GM19438 (cell line): Measurements from ENCODE around the gene EML6.

Experiments used
- ATAC-seq: cut with Tn5 transposase; IDR thresholded peaks from one replicate; pipeline ENCODE4 v1.9.1; 2021; ENCODE audit warnings: low read depth; ENCODE audit not compliant: unreplicated experiment

Gene EML6

DNA sequence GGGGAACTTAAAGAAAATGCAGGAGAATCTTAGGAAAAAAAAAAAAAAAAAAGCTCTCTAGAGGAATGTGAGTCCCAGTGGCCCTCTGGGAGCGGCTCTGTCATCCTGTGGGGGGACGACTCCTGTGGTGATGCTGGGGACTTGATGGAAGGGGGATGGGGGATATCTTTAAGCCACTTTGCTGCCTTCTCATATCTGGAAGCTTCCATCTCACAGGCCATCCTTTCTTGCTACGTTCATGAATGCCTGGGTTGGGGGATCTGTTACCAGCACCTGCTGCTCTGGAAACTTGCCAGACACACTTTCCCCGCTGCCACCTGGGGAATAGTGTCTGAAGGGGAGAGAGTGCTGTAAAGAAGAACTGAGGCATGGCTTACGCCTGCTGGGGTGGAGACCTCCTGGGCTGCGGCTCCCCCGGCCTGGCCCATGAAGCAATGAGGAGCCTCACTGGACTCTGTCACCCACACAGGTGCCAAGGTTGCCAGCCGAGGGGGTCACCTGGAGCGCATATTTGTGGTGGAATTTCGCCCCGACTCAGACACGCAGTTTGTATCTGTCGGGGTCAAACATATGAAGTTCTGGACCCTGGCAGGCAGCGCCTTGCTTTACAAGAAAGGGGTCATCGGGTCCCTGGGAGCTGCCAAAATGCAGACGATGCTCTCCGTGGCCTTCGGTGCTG is 234.0 kb downstream of the EML6 start:
- ATAC-seq = no peak

DNA sequence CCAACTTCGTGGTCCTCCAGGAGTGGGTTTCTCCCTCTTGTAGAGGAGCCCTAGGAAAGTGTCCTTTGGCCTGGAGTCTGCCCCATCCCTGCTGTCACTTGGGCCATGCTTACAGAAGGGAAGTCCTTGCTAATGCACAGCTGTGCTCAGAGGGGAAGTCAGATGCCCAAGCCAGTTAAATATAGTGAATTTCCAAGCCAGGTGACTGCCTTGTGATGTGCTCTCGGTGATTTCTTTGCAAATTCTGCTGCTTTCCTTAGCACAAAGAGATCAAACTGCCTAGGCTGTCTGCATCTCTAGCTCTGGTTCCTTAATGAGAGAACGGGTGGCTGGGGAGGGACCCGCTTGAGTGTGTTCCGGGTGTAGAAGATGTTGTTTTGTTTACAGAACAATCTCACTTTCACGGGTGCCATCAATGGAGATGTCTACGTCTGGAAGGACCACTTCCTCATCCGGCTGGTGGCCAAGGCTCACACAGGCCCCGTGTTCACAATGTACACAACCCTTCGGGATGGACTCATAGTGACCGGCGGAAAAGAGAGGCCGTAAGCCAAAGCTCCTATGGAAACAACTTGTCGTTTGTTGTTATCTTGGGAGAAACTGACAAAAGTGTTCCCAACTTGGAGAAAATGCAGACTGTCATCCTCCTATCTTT is 235.4 kb downstream of the EML6 start:
- ATAC-seq = no peak

DNA sequence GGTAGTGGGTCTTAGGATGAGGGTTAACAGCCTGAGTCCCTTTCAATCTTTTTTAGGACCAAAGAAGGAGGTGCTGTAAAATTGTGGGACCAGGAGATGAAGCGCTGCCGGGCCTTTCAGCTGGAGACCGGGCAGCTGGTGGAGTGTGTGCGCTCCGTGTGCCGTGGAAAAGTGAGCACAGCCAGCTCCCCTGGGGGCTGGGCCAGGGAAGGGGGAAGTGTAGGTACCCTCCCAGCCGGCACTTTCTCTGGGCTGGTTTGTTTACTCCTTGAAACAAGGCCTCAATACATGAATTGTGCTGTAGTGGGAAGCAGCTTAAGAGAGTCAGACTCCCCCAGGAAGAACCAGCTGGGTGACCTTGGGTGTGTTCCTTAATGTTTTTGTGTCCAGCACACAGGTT is 236.7 kb downstream of the EML6 start:
- no peak for ATAC-seq

DNA sequence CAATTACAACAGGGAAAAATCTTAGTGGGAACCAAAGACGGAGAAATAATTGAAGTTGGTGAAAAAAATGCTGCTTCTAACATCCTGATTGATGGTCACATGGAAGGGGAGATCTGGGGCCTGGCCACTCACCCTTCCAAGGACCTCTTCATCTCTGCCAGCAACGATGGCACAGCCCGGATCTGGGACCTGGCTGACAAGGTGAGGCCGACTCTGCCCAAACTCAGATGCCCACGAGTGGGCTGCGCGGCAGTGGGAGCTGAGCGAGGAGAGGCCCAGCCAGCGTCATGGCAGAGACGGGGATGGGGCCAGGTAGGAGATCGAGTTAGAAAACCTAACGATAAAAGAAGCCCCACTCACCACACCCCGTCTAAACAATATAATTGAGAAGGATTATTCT is 239.0 kb downstream of the EML6 start:
- ATAC-seq = no peak

DNA sequence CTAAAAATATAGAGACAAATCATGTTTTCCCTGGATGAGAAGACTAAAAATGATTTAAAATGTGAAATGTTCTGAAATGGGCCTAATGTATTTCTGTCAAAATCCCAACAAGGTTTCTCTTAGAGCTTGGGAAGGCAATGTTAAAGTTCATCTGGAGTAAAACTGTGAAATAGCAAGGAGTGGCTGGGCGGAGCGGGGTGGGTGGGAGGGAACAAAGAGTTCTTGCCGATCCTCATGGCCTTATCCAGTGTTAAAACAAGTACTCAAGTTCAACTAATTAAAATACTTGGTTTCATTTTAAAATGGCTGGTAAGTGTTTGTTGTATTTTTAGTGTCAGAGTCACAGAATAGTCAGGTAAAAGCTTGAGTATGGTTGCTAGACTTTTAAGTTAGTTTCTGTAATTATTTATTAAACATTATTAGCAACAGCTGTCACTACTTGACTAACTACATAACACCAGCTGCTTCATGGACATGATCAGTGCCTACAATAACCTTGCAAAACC is 239.5 kb downstream of the EML6 start:
- ATAC-seq = no peak

DNA sequence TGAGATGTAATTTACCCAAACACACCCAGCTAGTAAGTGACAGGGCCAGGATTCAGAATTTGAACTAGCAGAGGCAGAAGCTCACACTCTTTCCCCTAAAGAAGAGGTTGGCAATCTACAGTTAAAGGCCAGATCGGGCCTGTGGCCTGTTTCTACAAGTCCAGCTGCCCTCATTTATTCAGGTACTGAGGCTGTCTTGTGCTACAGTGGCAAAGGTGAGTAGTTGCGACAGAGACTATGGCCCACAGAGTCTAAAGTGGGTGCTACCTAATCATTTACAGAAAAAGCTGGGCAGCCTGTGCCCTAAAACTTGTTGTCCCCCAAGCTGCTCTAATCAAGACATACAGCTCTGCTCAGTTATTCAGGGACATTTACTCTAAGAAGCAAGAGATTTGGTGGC is 240.0 kb downstream of the EML6 start:
- ATAC-seq = no peak

DNA sequence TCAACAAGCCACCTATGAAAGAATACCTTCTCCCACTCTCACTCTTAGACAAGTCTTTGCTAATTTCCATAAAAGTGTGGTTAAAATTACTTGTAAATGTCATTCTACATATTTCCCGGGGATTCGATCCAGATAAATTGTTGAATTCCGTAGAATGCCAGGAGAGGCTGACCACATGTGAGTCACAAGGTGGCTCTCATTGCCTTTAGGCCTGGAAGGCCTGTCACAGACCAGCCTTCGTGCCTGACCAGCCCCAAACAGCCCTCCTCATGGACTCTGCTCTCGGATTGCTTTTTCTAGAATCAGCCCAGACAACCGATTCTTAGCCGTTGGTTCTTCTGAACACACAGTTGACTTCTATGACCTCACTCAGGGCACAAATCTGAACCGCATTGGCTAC is 240.8 kb downstream of the EML6 start:
- ATAC-seq = no peak

DNA sequence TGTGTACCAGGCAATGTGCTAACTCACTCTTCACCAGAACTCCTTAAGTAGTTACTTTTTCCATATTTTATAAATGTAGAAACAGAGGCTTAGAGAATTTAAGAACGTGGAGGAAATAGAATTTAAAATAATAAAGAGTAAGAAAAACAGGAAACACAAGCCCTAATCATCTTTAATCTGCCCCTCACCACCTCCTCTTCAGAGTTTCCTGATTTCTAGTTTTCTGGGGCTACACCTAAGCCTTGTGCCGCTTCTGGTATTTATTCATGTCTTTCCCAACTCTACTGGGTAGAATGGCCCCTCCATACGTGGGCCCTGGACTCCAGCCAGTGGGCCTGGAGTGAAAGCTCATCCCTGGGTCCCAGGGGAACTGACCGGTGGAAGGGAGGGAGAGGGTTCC is 241.4 kb downstream of the EML6 start:
- no peak for ATAC-seq

DNA sequence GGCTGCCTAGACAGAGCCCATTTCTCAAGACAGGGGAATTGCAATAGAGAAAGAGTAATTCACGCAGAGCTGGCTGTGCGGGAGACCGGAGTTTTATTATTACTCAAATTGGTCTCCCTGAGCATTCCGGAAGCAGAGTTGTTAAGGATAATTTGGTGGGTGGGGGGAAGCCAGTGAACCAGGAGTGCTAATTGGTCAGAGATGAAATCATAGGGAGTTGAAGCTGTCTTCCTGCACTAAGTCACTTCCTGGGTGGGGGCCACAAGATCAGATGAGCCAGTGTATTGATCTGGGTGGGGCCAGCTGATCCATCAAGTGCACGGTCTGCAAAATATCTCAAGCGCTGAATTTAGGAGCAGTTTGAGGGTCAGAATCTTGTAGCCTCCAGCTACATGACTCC is 242.0 kb downstream of the EML6 start:
- no peak for ATAC-seq

DNA sequence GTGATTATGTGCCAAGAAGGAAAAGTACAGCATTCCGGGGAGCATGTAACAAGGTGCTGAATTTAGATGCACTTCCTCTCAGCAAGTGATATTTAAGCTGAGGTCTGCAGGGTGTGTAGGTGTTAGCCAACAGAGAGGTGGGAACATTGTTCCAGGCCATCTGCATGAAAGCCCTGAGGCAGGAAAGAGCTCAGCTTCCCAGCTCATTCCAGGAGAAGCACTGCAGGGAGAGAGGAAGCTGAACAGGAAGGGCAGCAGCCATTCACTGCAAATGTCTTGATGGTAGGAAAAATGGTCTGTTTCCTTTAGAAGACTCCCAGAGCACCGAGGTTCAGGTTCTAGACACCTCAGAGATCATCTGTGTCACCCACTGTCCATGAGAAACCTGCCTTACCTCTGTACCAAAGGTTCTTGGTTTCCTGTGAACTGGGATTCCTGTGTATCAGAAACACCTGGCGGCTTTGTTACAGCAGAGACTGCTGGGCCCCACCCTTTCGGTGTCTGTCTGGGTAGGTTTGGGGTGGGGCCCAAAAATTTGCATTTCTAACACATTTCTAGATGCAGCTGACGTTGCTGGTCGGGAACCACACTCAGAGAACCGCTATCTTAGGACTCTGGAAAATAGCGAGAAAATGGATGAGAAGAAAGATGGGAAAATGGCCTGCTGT is 242.8 kb downstream of the EML6 start:
- no peak for ATAC-seq

DNA sequence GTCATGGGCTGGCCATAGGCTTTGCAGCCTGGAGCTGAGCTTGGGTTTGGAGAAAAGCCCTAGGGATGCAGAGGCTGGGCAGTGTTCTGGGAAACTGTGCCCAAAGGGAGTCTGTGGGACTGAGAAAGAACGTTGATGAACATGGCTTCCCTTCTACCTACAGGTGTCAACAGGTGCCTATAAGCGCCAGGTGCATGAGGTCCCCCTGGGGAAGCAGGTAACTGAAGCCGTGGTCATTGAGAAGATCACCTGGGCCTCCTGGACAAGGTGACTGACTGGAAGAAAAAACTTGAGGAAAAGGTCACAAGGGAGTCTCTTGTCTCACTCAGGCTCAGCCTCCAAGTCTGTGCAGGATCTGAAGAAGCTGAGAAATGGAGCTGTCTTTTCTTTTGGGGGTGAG is 243.4 kb downstream of the EML6 start:
- no peak for ATAC-seq

DNA sequence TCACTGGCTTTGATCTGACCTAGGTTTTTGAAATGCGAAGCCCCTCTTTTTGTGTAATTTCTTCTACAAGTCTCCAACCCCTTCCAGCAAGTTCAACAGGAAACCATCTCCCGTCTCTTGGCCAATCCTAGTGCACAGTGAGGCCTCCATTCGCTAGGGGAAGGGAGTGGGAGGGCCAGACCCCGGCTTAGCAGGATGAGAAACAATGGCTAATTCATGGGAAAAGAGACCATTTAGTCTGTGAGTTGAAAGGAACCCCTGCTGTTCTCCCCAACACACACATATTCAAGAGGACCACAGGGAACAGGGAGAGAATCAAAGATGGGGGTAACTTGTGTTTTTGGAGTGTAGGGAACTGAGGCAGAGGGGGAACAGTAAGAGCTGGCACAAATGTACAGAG is 243.8 kb downstream of the EML6 start:
- no peak for ATAC-seq

DNA sequence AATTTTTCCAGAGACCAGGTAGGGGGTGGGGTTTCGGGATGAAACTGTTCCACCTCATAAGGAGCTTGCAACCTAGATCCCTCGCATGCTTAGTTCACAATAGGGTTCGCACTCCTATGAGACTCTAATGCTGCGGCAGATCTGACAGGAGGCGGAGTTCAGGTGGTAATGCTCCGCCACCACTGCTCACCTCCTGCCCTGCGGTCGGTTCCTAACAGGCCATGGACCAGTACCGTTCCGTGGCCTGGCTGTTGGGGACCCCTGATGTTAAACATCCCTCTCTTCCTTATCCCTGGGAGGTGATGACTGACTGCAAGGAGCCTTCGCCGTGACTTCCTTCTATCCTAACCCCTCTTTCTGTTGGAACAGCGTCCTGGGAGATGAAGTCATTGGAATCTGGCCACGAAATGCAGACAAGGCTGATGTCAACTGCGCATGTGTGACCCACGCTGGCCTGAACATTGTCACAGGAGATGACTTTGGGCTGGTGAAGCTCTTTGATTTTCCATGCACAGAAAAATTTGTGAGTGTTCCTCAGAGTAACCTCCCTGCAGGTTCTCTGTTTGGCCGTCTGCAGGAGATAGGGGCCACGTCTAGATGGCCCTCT is 244.4 kb downstream of the EML6 start:
- no peak for ATAC-seq

DNA sequence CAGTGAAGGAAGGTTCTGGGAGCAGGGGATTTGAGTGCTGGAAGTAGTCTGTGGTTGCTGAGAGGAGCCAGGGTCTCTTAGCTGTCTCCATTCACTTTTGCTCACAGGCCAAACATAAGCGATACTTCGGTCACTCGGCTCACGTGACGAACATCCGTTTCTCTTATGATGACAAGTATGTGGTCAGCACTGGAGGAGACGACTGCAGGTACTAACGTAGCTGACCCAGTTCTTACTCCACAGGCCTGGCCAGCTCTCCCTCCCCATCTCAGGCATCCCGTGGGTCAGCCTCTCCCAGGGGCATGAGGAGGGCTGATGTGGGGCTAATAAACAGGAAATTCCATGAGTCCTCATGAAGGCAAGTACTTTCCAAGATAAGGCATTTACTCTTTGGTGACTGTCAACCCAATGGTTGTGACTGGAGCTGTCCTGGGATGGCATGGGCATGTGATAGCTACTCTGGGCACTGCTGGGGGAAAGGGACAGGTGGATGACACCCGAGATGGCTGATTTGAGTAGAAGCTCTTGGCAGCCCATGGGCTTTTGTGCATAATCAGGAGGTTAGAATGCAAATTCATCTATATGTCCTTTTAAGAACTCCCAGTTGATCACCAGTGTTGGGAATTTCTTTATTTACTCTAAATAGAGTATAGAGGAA is 245.2 kb downstream of the EML6 start:
- no peak for ATAC-seq

DNA sequence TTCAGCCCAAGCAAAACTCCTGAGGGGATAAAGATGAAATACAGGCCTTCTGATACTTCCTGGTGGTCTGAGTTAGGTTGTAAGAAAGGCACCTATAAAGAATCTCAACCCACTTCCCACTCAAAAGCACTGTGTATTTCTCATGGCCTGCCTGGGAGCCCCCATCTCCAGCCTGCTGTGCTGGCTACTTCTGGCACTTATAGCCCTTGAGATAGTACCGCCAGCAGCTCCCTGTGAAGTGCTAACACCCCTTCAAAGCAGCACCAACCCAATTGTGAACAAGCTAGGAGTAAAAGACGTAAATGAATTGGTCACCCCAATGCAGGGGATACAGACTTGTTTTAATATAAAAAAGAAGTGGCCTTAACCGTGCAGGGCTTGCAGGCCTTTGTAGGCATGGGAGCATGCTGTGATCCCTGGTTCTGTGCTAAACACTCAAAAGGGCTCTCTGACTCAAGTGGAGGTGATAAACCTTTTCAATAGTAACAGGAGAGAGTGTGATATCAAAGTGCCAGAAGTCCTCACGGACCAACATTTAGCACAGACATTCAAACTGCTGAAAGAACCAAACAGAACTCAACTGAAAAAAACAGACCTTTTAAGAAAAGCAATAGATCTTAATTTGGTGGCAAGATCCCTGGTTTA is 246.0 kb downstream of the EML6 start:
- no peak for ATAC-seq

DNA sequence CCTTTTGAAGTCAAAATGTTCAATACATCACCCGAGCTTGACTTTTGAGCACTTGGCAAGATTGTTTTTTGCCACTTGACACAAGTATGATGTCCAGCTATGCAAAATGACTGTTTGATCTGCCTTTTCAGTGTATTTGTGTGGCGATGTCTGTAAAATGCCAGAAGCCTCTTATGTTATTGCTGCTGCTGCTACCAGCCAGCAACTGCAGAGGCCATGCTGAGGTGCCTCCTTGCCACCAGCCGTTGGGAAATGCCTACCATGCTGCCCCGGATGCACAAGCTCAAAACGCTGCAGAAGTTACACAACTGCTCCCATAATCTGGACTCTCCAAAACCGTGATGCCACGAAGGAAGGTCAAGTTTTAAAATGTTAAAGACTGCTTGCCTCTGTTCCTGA is 246.5 kb downstream of the EML6 start:
- no peak for ATAC-seq

DNA sequence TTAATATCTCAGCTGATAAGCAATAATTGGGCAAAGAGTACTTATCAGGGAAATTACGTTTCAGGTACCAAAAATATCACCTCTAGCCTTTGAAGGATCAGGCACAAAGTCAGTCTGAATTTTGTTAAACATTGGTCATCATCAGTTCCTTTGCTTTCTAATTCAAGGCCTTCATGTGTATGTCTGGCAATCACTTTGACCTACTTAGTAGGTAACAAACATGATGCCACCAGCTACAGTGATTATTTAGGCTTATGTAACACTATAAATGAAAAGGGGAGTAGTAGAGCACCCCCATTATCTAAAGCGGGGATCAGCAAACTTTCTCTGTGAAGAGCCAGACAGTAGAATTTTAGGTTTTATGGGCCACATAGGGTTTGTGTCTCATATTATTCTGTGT is 251.7 kb downstream of the EML6 start:
- ATAC-seq = no peak

DNA sequence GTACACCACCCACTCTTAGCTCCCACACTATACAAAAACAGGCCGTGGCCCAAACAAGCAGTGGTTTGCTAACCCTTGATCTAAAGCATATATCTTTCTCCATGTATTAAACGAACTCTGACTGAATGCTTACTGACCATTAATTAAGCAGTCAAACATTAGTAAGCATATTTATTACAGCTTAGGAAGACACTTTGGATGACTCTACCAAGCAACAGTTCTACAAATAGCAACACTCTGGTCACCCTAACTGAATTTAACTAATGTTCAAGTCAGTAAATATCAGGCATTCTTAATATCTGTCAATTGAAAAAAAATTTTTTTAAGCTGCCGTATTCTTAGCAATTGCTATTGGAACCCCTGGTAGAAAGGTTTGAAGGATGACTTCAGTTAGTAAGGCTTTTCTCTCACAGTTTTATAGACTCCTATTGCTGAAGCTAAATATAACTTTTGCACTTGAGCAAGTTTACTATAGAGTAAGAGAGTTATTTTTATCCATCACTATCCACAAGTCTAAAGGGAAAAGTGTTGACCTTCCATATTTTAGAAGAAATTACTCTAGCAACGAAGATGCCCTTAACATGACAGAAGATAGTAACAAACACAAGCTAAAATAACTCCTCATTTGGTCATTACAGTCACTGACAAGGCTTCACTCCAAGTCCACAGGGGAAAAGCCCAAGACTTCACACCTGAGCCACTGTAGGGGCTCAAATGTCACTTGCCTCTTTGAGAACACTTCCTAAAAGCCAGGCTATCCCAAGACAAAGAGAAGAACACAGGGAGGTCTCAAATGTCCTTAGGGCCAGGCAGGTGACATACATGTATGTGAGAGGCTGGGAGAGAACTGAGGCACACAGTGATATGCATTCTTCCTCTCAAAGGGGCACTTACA is 252.4 kb downstream of the EML6 start:
- ATAC-seq = no peak

DNA sequence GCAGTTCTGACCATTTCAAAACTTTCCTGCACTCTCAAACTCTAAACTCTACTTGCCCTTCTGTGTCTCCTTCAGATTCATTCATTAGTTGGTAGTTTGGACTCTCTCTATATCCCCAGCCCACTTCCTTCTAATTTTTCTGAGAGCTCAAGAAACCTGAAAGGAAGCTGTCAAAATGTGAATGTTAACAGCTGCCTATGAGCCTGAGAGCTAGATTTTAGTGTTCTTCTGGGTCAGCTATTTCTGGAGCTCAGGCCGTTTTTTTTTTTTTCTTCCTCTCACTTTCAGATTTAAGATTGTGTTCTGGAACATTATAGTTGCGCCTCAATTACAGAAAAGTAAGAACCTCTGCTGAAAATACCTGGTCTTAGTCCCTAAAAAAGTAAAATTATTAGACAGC is 253.7 kb downstream of the EML6 start:
- ATAC-seq = peak; percentile 83
